ENCODE results near the gene CCT8L2.
A peak's percentile ranks its signal among the peaks of the same experiment; 100 is the strongest.
"Not testable (repeated sequence)": the region's sequence is repeated elsewhere in the genome, so short reads cannot be mapped to it uniquely, and the experiment has no call there.

CCT8L2 gene

DNA sequence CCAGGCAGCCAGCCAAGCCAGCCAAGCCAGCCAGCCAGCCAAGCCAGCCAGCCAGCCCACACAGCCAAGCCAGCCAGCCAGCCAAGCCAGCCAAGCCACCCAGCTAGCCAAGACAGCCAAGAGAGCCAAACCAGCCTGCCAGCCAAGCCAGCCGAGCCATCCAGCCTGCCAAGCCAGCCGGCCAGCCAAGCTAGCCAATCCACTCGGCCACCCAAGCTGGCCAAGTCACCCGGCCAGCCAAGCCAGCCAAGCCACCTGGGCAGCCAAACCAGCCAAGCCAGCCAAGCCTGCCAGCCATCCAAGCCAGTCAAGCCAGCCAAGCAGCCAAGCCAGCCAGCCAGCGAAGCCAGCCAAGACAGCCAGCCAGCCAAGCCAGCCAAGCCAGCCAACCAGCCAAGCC is 32.0 kb downstream of the CCT8L2 start:
- not testable (repeated sequence) for DNase-seq (ENCODE audit: insufficient read length, low spot score)
- FAIRE-seq: peak; percentile 36

DNA sequence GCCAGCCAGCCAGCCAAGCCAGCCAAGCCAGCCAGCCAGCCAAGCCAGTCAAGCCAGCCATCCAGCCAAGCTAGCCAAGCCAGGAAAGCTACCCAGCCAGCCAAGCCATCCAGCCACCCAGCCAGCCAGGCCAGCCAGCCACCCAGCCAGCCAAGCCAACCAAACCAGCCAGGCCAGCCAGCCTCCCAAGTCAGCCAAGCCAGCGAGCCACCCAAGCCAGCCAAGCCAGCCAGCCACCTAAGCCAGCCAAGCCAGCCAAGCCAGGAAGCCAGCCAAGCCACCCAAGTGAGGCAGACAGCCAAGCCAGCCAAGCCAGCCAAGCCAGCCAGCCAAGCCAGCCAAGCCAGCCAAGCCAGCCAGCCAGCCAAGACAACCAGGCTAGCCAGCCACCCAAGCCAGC is 32.6 kb downstream of the CCT8L2 start:
- not testable (repeated sequence) for FAIRE-seq; DNase-seq (ENCODE audit: insufficient read length, low spot score)

DNA sequence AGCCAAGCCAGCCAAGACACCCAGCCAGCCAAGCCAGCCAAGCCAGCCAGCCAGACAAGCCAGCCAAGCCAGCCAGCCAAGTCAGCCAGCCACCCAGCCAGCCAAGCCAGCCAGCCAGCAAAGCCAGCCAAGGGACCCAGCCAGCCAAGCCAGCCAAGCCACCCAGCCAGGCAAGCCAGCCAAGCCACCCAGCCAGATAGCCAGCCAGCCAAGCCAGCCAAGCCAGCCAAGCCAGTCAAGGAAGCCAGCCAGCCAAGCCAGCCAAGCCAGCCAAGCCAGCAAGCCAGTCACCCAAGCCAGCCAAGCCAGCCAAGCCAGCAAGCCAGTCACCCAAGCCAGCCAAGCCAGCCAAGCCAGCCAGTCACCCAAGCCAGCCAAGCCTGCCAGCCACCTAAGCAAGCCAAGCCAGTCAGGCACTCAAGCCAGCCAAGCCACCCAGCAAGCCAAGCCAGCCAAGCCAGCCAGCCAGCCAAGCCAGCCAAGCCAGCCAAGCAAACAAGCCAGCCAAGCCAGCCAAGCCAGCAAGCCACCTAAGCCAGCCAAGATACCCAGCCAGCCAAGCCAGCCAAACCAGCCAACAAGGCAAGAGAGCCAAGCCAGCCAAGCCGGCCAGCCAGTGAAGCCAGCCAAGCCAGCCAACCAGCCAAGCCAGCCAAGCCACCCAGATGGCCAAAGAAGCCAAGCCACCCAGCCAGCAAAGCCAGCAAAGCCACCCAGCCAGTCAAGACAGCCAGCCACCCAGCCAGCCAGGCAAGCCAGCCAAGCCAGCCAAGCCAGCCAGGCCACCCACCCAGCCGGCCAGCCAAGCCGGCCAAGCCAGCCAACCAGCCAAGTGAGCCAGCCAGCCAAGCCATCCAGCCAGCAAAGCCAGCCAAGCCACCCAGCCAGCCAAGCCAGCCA is 33.3 kb downstream of the CCT8L2 start:
- FAIRE-seq (no peak), DNase-seq (ENCODE audit: insufficient read length, low spot score) (no peak)

DNA sequence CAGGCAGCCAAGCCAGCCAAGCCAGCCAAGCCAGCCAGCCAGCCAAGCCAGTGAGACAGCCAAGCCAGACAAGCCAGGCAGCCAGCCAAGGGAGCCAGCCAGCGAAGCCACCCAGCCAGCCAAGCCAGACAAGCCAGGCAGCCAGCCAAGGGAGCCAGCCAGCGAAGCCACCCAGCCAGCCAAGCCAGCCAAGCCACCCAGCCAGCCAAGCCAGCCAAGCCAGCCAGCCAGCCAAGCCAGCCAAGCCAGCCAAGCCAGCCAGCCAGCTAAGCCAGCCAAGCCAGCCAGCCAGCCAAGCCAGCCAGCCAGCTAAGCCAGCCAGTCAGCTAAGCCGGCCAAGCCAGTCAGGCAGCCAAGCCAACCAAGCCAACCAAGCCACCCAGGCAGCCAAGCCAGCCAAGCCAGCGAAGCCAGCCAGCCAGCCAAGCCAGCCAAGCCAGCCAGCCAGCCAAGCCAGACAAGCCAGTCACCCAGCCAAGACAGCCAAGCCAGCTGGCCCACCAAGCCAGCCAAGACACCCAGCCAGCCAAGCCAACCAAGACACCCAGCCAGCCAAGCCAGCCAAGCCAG is 34.1 kb downstream of the CCT8L2 start:
- FAIRE-seq; DNase-seq (ENCODE audit: insufficient read length, low spot score): not testable (repeated sequence)

DNA sequence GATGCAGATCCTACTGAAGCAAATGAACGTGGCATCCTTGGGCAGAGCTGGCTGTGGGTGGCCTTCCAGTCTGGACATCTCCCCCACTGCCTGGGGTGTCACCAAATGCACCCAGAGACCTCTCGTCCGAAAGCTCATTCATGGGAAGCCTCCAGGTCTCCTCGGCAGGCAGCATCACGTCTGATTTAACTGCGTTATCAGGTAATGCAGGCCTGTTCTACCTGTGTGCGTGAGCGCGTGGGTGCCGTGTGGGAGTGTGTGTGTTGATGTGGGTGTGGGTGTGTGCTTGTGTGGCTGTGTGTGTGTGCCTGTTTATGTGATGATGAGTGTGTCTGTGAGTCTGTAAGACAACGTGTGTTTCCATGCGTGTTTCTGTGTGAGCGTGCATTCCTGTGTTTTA is 35.1 kb downstream of the CCT8L2 start:
- not testable (repeated sequence) for DNase-seq (ENCODE audit: insufficient read length, low spot score); FAIRE-seq

DNA sequence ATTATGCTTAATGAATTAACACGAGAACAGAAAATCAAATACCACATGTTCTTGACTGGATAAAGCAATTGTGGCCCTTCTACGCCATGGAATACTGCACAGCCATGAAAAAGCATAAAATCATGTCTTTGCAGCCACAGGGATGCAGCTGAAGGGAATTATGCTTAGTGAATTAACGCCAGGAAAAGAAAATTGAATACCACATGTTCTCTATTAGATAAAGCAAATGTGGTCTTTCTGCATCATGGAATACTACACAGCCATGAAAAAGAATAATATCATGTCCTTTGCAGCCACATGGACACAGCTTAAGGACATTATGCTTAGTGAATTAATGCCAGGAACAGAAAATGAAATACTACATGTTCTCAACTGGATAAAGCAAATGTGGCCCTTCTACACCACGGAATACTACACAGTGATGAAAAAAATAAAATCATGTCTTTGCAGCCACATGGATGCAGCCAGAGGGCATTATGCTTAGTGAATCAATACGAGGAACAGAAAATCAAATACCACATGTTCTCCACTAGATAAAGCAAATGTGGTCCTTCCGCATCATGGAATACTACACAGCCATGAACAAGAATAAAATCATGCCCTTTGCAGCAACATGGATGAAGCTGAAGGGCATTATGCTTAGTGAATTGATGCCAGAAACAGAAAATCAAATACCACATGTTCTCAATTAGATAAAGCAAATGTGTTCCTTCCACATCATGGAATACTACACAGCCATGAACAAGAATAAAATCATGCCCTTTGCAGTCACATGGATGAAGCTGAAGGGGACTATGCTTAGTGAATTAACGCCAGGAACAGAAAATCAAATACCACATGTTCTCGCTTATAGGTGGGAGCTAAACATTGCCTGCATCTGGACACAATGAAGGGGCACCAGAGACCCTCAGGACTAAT is 37.3 kb downstream of the CCT8L2 start:
- FAIRE-seq; DNase-seq (ENCODE audit: insufficient read length, low spot score): not testable (repeated sequence)

DNA sequence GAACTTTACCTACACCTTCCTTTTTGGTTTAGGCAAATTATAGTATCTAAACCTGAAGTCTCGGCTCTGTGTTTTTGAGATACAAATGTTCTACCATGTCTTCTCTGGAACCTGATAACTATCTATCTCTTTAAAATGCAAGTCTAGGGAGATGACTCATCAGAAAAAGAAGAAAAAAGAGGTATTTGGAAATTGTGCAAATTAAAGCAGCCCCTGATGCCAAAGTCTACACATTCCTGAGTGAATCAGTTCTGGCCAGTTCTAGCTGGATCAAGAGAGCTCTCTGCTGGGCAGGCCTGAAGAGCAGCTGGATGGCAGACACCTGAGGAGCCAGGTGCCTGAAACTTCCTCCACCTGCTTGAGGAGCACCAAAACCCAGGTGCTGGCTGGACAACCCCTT is 49.3 kb downstream of the CCT8L2 start:
- FAIRE-seq; DNase-seq (ENCODE audit: insufficient read length, low spot score): not testable (repeated sequence)

All from HTR-8/SVneo (cell line).